GM23338 (cell line): ENCODE measurements around the gene ZSCAN26.

Source experiments
- CREB1 ChIP-seq: fragments of 250-450 bp; sonication (Bioruptor Pico); IDR thresholded peaks from 2 replicates; pipeline ENCODE4 v1.5.0; 2020; ENCODE audit warnings: low read depth, mild to moderate bottlenecking, moderate library complexity
- CTCF ChIP-seq, 2 experiments: fragments of 200-600 bp in 1 of 2; sonication (generic) in 1 of 2; conservative IDR thresholded peaks; 2 replicates each; pipeline versions ENCODE4 v1.5.1 to v1.6.1; 2016 to 2017; ENCODE audit warnings: antibody characterized with exemption in 2 of 2, low read depth in 2 of 2, mild to moderate bottlenecking in 2 of 2, moderate library complexity in 1 of 2
- EZH2 ChIP-seq: fragments of 200-600 bp; sonication (generic); IDR thresholded peaks from one replicate; pipeline ENCODE4 v1.8.0; 2017; ENCODE audit warnings: antibody characterized with exemption, mild to moderate bottlenecking, low read depth; ENCODE audit not compliant: unreplicated experiment
- EZH2phosphoT487 ChIP-seq: fragments of 200-600 bp; sonication (generic); IDR thresholded peaks from one replicate; pipeline ENCODE4 v1.8.1; 2018; ENCODE audit warnings: antibody characterized with exemption; ENCODE audit not compliant: unreplicated experiment
- JUNB ChIP-seq: IDR thresholded peaks from one replicate; pipeline ENCODE4 v1.6.1; 2016; ENCODE audit warnings: antibody characterized with exemption; ENCODE audit not compliant: unreplicated experiment
- NANOG ChIP-seq: IDR thresholded peaks from 2 replicates; pipeline ENCODE4 v1.6.1; 2016; ENCODE audit warnings: antibody characterized with exemption, borderline replicate concordance
- POLR2AphosphoS5 ChIP-seq: IDR thresholded peaks from 2 replicates; pipeline ENCODE4 v1.6.1; 2016; ENCODE audit warnings: antibody characterized with exemption, low read depth
- REST ChIP-seq: IDR thresholded peaks from one replicate; pipeline ENCODE4 v1.6.1; 2018; ENCODE audit warnings: antibody characterized with exemption; ENCODE audit not compliant: unreplicated experiment
- STAT1 ChIP-seq: IDR thresholded peaks from one replicate; pipeline ENCODE4 v1.6.1; 2016; ENCODE audit warnings: antibody characterized with exemption; ENCODE audit not compliant: unreplicated experiment
- ZNF331 ChIP-seq: fragments of 250-450 bp; sonication (Bioruptor Pico); IDR thresholded peaks from 2 replicates; pipeline ENCODE4 v1.5.0; 2020; ENCODE audit warnings: low read depth, mild to moderate bottlenecking, moderate library complexity
- ZNF462 ChIP-seq: fragments of 250-450 bp; sonication (Bioruptor Pico); IDR thresholded peaks from 2 replicates; pipeline ENCODE4 v1.5.0; 2020; ENCODE audit warnings: mild to moderate bottlenecking, moderate library complexity

- TF ChIP-seq CTCF (conservative IDR thresholded peaks at IDR 0.05; ENCODE audit: low read depth in 2 of 2) (no peak), EZH2 (no peak), EZH2phosphoT487 (no peak), REST (no peak), JUNB (no peak), NANOG (no peak), POLR2AphosphoS5 (no peak), ZNF331 (CRISPR knock-in tag) (no peak), ZNF462 (CRISPR knock-in tag) (no peak), CREB1 (CRISPR knock-in tag) (no peak), STAT1 (no peak)
Measured at GRCh38 chr6:28263922-28264321, 3.0 kb upstream of the ZSCAN26 start.
